Panc1 (cell line): ENCODE results near the gene SH3TC1. TPM values are rescaled to one million over a fixed set of nuclear protein-coding genes. Genes with fewer than 3 reads are reported as not detected.

Experiments used
- ATAC-seq: fragments of 200-7000 bp; cut with Tn5 transposase; 2 replicates; pipeline ENCODE4 v1.9.1; 2020; ENCODE audit warnings: mild to moderate bottlenecking, moderate library complexity
- BruUV-seq: library from RNA; stranded (reverse); fragments of 400-500 nt; replicated peaks from 2 replicates; lab custom pipeline; 2021; lab: Mats Ljungman, UMichigan
- CTCF ChIA-PET: fragments of 300-600 bp; sonication (Branson Sonifier 250); formaldehyde crosslinking; loops from one replicate; lab custom pipeline; 2022; ENCODE audit warnings: antibody characterized with exemption; lab: Charles Lee
- POLR2A ChIA-PET: fragments of 300-600 bp; sonication (Branson Sonifier 250); formaldehyde crosslinking; loops from one replicate; lab custom pipeline; 2022; ENCODE audit warnings: antibody characterized with exemption; lab: Charles Lee
- DNase-seq: peaks from one replicate; pipeline ENCODE4 v3.0.0-alpha.2; 2010; ENCODE audit warnings: low read depth, low spot score
- H3K27ac ChIP-seq: 2 replicates; pipeline ENCODE4 v1.5.1; 2011; ENCODE audit warnings: mild to moderate bottlenecking, low read length, inconsistent platforms
- H3K27me3 ChIP-seq: fragments of 200-500 bp; sonication (Bioruptor generic); 2 replicates; pipeline ENCODE4 v1.6.0; 2014; ENCODE audit warnings: low read length, inconsistent platforms; ENCODE audit not compliant: control insufficient read depth, insufficient read depth
- H3K36me3 ChIP-seq: fragments of 200-500 bp; sonication (Bioruptor generic); 2 replicates; pipeline ENCODE4 v1.5.1; 2014; ENCODE audit warnings: inconsistent platforms, mild to moderate bottlenecking, low read length, moderate library complexity; ENCODE audit not compliant: control insufficient read depth, insufficient read depth
- H3K4me1 ChIP-seq: 2 replicates; pipeline ENCODE4 v1.5.1; 2011; ENCODE audit warnings: inconsistent platforms, mild to moderate bottlenecking, low read length, moderate library complexity; ENCODE audit not compliant: control insufficient read depth, insufficient read depth
- H3K4me3 ChIP-seq, 2 experiments: 2 replicates each; pipeline ENCODE4 v1.5.1; 2011 to 2012; ENCODE audit warnings: low read depth in 2 of 2, low read length in 2 of 2, mild to moderate bottlenecking in 2 of 2, inconsistent platforms in 1 of 2, moderate library complexity in 1 of 2
- H3K9me3 ChIP-seq: fragments of 200-500 bp; sonication (Bioruptor generic); 2 replicates; pipeline ENCODE4 v1.5.1; 2014; ENCODE audit warnings: low read depth, mild to moderate bottlenecking, inconsistent platforms, low read length, moderate library complexity; ENCODE audit not compliant: control insufficient read depth, insufficient read depth
- CTCF ChIP-seq: fragments of 450-650 bp; IDR thresholded peaks from 2 replicates; pipeline ENCODE4 v1.5.1; 2017; ENCODE audit warnings: mild to moderate bottlenecking
- POLR2AphosphoS5 ChIP-seq: IDR thresholded peaks from 2 replicates; pipeline ENCODE4 v1.6.1; 2012; ENCODE audit warnings: mild to moderate bottlenecking, low read depth, low read length, moderate library complexity
- REST ChIP-seq, 2 experiments: IDR thresholded peaks; 2 replicates each; pipeline ENCODE4 v1.6.1; 2011 to 2012; ENCODE audit warnings: low read depth in 2 of 2, control low read depth in 1 of 2, low read length in 1 of 2, mild to moderate bottlenecking in 1 of 2, moderate library complexity in 1 of 2; ENCODE audit not compliant: insufficient read depth in 1 of 2
- SIN3A ChIP-seq: IDR thresholded peaks from 2 replicates; pipeline ENCODE4 v1.6.1; 2012; ENCODE audit warnings: low read depth, mild to moderate bottlenecking, low read length, moderate library complexity, borderline replicate concordance; ENCODE audit not compliant: insufficient read depth
- TCF7L2 ChIP-seq: IDR thresholded peaks from 2 replicates; pipeline ENCODE4 v1.6.1; 2011; ENCODE audit warnings: mild to moderate bottlenecking, low read depth, low read length, inconsistent platforms
- in situ Hi-C: cut with HindIII; loops from 2 replicates; pipeline ENCODE4 v1.10.0; 2016; ENCODE audit warnings: low sequenced_read_pairs, low pct_unique_long_range_greater_than_20kb
- intact Hi-C: fragments of 100-400 bp; cut with micrococcal nuclease; formaldehyde crosslinking; loops from one replicate; pipeline ENCODE4 v1.10.0; 2022; ENCODE audit not compliant: unreplicated experiment
- total RNA-seq: library from RNA; stranded (reverse); gene quantifications from one replicate; pipeline ENCODE4 v1.2.1, GENCODE V29; 2021; ENCODE audit not compliant: unreplicated experiment

The SH3TC1 gene
- total RNA-seq, 1 experiment from 2014 or later = 4.5 TPM

- intact Hi-C loops (no loop called here), in situ Hi-C loops (no loop called here)
- ChIA-PET POLR2A (no interaction called here), CTCF (interaction anchor here (0.7 kb wide), 1 partner anchor 57 kb away, joined by 3 read pairs; no protein-coding TSS in a partner anchor)
- Histone ChIP-seq H3K4me3 (no peak overlapping the region), H3K9me3 (no peaks in the 10 kb centered on the region), H3K36me3 (no peaks in the 10 kb centered on the region), H3K4me1 (no peaks in the 10 kb centered on the region; the same call in 1 of the 2 replicates), H3K27ac (no peak overlapping the region), H3K27me3 (no peaks in the 10 kb centered on the region)
- ATAC-seq (no peak), DNase-seq (no peak)
- no peak for TF ChIP-seq REST (IDR thresholded peaks at IDR 0.05; ENCODE audit: insufficient read depth in 1 of 2, low read depth in 2 of 2, low read length in 1 of 2)
- TF ChIP-seq POLR2AphosphoS5 = no peak
- no peak for TF ChIP-seq CTCF
- no peak for TF ChIP-seq SIN3A
- no peak for TF ChIP-seq TCF7L2
- no TSS peak for BruUV-seq
Measured at GRCh38 chr4:8233672-8234484, 34.8 kb downstream of the SH3TC1 start.

GRCh38 chr4:8234715-8235114 lies 35.6 kb downstream of the SH3TC1 start:
- in situ Hi-C loops = no loop called here
- H3K4me1 ChIP-seq = no peaks in the 10 kb centered on the region; the same call in 1 of the 2 replicates
- no peaks in the 10 kb centered on the region for H3K9me3 ChIP-seq
- ChIA-PET POLR2A (no interaction called here), CTCF (no interaction called here)
- no peak for ATAC-seq
- DNase-seq = no peak
- no peak overlapping the region for H3K27ac ChIP-seq
- no peaks in the 10 kb centered on the region for H3K27me3 ChIP-seq
- TF ChIP-seq POLR2AphosphoS5 (no peak), TCF7L2 (no peak), CTCF (no peak), SIN3A (no peak), REST (IDR thresholded peaks at IDR 0.05; ENCODE audit: insufficient read depth in 1 of 2, low read depth in 2 of 2, low read length in 1 of 2) (no peak)
- no peak overlapping the region for H3K4me3 ChIP-seq
- intact Hi-C loops = no loop called here
- no peaks in the 10 kb centered on the region for H3K36me3 ChIP-seq
- BruUV-seq = no TSS peak
